GM19395 (cell line): ENCODE measurements around the gene MZT2B.
"Not testable (repeated sequence)": the region's sequence is repeated elsewhere in the genome, so short reads cannot be mapped to it uniquely, and the experiment has no call there.

Experiments
- ATAC-seq: cut with Tn5 transposase; IDR thresholded peaks from one replicate; pipeline ENCODE4 v1.9.1; 2021; ENCODE audit warnings: mild to moderate bottlenecking, moderate library complexity; ENCODE audit not compliant: unreplicated experiment

The MZT2B gene

DNA sequence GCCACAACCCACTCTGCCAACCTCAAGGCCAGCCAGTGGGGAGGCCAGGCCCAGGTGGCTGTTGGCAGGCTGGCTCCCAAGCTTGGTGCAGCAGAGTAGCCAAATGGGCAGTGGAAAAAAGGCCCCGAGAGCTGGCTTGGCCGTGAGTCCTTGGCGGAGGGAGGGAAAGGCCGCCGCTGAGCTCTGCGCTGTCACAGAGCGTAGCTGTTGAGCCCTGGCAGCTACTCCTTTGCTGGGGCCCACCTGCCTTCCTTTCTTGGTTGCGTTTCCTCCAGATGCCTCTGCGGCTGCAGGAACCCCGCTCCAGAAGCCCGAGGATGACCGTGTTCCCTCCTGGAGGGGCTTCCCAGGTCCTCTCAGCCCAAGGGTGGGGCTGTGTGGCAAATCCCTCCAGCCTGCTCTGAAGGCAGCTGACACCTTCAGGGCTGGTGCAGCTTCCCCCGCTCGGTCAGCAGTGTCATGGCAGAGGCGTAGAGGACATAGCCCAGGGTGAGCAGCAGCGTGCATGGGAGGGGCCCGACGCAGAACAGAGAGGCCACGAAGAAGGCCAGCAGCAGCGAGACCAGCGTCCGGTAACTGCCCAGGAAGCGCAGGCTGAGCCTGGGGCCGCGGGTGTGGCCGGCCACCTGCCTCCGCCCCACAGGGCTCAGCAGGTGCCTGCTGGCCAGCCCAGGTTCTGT, 29.8 kb upstream of the MZT2B start:
- not testable (repeated sequence) for ATAC-seq

- no peak for ATAC-seq
These were observed 29.1 kb upstream of the MZT2B start for GRCh38 chr2:130152816-130153595.

GRCh38 chr2:130153721-130154422, 28.2 kb upstream of the MZT2B start:
- ATAC-seq: not testable (repeated sequence)

GRCh38 chr2:130154423-130154770, 27.7 kb upstream of the MZT2B start:
- not testable (repeated sequence) for ATAC-seq

DNA sequence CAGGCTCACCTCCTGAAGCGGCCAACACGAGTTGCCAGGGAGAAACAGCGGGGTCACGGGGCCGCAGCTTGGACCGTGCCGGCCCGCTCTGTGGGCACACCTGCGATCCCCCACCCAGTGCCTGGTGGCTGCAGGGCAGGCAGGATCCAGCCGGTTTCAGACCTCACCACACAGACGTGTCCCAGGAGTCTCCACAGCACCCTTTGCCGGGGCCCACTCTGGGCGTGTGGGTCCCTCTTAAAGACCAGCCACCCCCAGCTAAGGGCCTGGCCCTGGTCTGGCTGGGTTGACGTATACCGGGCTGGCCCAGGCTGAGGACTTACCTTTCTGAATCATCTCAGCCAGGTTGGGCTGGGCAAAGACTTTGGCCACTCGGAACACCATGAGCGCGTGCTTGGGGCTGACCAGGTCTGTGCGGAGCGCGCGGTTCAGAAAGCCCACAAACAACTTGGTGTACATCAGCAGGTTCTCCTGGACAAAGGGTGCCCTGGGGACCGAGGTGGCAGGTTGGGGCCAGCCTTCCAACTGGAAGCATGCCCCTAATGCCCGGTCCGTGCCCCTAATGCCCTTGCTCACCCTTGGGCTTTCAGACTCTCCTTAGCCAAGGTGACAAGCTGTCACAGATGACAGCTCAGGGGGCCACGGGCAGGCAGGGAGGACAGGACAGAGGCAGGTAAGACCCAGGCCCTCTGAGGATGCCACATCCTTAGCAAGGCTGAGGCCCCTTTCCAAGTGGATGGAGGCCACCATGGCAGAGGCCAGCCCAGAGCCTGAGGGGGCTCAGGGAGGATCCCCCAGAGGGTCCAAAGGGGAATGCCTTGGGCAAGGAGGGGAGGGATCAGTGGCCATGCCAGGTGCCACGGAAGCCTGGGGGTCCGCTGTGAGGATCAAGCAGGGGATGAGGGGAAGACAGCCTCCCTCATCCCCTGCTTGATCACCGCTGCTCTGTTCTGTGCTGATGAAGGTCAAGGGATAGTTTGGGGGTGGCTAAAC, 27.0 kb upstream of the MZT2B start:
- no peak for ATAC-seq

DNA sequence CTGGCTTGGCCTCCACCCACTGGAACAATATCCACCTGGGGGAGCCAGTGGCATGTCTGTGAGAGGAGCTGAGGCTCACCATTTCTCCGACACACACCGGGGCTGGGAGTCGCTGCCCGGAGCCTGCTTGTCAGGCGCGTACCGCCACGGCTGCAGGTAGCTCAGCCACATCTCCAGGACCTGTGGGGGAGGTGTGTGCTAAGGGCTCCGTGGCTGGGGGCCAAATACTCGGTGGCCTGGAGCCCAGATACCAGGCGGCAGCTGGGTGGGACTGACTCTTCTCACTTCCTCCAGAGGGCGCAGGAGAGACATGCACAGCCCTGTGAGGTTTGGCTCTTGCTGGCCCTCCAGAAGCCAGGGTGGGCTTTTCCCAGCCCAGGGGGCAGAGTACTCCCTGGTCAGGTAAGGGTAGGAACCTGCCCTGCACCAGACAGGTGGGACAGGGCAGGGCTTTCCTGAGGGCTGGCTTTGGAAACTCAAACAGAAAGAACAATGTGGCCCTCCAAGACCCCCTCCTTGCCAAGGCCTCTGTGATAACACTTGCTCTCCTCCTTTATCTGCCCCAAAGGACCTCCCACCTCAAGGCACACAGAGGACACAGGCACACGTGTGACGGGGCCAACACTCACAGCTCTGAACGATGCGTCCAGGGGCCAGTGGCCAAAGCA, 26.0 kb upstream of the MZT2B start:
- not testable (repeated sequence) for ATAC-seq

DNA sequence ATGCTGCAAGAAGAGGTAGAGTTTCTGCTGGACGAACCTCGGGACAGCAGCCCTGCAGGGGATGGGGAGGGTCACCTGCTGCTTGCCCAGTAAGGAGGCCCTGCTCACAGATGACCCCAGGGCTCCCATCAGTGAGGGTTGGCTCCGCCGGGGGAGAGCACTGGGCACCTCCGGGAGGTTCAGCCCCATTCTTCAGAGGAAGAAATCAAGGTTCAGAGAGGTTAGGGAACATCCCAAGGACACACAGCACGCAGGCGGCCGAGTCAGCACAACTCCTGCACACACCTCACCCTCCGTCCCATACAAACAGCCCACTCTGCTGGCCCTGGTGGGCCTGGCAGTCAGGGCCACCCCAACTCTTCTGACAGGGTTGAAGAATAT, 25.4 kb upstream of the MZT2B start:
- no peak for ATAC-seq

DNA sequence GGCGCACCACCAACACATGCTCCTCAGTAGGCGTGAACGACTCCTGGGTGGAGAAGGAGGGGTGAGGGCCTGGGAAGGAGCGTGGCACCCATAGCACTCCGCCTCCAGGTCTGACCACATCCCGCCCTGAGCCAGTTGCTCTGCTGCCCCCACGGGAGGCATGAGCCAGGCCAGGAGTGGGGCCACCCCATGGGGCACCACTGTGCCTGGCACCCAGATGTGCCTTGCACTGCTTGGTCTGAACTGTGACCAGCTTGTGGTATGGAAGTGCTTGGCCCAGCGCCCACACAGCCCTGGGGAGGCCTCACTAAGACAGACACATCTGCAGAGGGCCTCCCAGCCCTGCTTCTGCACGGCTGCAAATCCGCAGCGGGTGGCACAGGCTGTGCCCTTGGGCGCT, 24.7 kb upstream of the MZT2B start:
- ATAC-seq: peak; percentile 32

- ATAC-seq: peak; percentile 89
These were observed 24.1 kb upstream of the MZT2B start for GRCh38 chr2:130157825-130158514.

GRCh38 chr2:130158631-130159030, 23.4 kb upstream of the MZT2B start:
- ATAC-seq: no peak

DNA sequence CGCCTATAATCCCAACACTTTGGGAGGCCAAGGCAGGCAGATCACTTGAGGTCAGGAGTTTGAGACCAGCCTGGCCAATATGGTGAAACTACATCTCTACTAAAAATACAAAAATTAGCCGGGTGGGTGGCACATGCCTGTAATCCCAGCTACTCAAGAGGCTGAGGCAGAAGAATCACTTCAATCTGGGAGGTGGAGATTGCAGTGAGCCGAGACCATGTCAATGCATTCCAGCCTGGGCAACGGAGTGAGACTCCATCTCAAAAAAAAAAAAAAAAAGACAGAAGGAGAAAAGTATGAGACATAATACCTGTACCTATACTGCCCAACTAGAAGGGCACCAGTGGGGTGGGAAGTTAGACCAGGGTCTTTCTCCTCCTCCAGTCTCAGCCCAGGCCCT, 22.7 kb upstream of the MZT2B start:
- not testable (repeated sequence) for ATAC-seq

GRCh38 chr2:130160131-130160530, 21.9 kb upstream of the MZT2B start:
- no peak for ATAC-seq

- ATAC-seq: not testable (repeated sequence)
These were observed 21.0 kb upstream of the MZT2B start for GRCh38 chr2:130160838-130161705.

DNA sequence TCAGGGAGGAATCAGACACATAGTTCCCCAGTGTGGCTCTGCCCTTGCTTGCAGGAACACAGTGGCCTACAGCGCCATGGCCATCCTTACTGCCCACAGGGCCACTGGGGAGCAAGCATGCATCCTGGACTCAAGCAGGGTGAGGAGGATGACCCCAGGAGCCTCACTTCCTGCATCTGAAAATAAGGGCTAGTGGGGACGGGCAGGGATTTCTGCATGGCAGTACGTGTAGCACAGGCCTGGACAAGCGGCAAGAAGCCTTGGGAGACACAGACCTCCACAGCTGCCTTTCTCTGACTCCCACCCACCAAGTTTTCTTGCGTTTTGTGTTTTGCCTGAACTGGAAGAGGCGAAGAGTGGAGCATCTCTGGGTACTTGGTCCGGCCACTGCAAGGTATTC, 19.6 kb upstream of the MZT2B start:
- ATAC-seq: not testable (repeated sequence)

DNA sequence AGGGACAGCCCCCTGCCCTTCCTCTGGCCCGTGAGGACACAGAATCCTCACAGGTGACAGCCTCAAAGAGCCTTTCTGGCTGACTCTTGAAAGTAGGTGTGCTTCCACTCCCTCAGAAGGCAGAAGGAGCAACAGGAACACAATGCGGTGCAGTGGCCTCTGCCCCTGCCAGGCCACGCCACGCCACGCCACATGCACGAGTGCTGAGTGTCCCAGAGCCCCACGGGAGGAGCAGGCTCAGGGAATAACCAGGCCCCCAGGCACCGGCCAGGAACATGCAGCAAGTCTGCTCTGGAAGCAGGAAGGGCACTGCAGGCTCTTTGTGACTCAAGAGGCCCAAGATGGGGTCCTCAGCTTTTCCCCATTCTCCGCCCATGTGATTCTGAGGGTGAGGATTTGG, 19.1 kb upstream of the MZT2B start:
- no peak for ATAC-seq

DNA sequence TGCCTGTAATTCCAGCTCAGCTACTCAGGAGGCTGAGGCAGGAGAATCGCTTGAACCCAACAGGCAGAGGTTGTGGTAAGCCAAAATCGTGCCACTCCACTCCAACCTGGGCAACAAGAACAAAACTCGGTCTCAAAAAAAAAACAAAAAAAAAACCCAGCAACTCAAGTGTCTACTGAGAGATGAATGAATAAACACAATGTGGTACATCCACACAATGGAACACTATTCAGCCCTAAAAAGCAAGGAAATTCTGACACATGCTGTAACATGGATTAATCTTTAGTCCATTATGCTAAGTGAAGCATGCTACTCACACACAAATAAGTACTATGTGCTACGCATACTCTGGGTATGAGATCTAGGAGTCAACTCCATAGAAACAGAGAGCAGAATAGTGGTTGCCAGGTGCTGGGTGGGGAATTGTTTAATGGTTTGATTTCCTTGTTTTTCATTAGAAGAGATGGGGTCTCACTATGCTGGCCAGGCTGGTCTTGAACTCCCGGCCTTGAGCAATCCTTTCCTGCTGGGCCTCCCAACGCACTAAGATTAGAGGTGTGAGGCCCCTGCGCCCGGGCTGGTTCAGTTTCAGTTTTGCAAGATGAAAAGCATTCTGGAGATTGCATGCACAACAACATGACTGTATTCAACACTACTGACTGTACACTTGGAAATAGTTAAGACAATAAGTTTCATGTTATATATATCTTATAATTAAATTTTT, 16.6 kb upstream of the MZT2B start:
- ATAC-seq: no peak

DNA sequence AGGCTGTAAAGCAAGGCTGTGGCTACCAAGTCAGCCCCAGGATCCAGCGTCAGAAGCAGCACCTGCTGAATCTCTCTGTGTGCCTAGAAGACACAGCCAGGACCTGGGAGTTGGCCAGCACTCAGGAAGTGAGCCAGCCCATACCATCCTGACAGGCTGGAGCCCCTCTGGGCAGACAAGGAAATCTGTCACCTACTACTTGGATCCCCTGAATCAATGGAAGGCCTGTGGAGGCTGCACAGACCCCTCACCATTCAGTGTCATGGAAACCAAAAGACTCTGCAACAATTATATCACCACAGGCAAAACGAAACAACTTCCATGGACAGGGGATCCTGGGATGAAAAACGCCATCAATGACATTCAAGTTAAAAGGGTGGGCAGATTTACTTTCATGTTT, 15.5 kb upstream of the MZT2B start:
- ATAC-seq: not testable (repeated sequence)

DNA sequence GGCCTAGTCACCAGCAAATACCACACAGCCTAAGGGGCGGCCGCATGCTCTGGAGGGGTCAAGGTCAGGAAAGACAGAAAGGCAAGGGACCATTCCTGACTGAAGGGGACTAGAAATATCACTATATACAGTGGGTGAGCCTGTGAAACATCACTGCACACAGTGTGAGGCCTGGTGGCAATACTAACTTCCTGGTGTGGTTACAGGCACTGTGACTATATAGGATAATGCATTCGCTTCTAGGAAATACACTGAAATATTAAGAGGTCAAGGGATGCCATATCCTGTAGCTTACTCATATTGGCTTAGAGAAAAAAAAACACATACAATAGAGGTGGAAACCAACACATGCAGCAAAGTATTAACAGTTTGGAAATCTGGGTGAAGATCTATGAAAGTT, 12.9 kb upstream of the MZT2B start:
- not testable (repeated sequence) for ATAC-seq
